HL-60 (cell line): ENCODE results near the gene EXOSC5.

Experiments
- DNase-seq, 2 experiments: peaks; one replicate each; pipeline ENCODE4 v3.0.0-alpha.2; 2010 to 2020; ENCODE audit warnings: low read depth in 1 of 2, low spot score in 1 of 2
- H3K27ac ChIP-seq: fragments of 250-450 bp; sonication (Bioruptor Pico); replicated peaks from 2 replicates; pipeline ENCODE4 v1.5.1; 2020; ENCODE audit warnings: mild to moderate bottlenecking, moderate library complexity
- H3K27me3 ChIP-seq: fragments of 250-450 bp; sonication (Bioruptor Pico); 2 replicates; pipeline ENCODE4 v1.5.1; 2021; ENCODE audit warnings: mild to moderate bottlenecking, moderate library complexity; ENCODE audit not compliant: insufficient read depth, poor library complexity, severe bottlenecking
- H3K4me3 ChIP-seq: replicated peaks from 2 replicates; pipeline ENCODE4 v1.5.1; 2011; ENCODE audit warnings: mild to moderate bottlenecking, control low read depth, low read length; ENCODE audit not compliant: insufficient read depth
- GABPA ChIP-seq: IDR thresholded peaks from 2 replicates; pipeline ENCODE4 v1.6.1; 2012; ENCODE audit warnings: low read depth
- POLR2AphosphoS5 ChIP-seq: IDR thresholded peaks from 2 replicates; pipeline ENCODE4 v1.6.1; 2012; ENCODE audit warnings: low read depth
- SPI1 ChIP-seq: IDR thresholded peaks from 2 replicates; pipeline ENCODE4 v1.6.1; 2012; ENCODE audit warnings: low read depth, mild to moderate bottlenecking, borderline replicate concordance
- long read RNA-seq: library from polyadenylated mRNA; unstranded; transcript quantifications from one replicate; pipeline ENCODE4 v2.0.0, GENCODE V29; 2020
- TF ChIP-seq, protein P1 (sequence below): IDR thresholded peaks from 2 replicates; pipeline ENCODE4 v1.6.1; 2012; ENCODE audit warnings: low read depth; ENCODE audit not compliant: insufficient replicate concordance
- TF ChIP-seq, protein P2 (sequence below): IDR thresholded peaks from one replicate; pipeline ENCODE4 v1.5.1; 2011; ENCODE audit warnings: low read length, control low read depth, inconsistent platforms; ENCODE audit not compliant: insufficient read depth

EXOSC5 gene
- long read RNA-seq, transcript EXOSC5-201 (6 exons, 1,118 nt), result major isoform, 114 of 117 reads
- long read RNA-seq, partial matches to known transcripts, result 2 of 117 reads
- long read RNA-seq, other reads (novel, unspliced or antisense), result 1 of 117 reads

DNA sequence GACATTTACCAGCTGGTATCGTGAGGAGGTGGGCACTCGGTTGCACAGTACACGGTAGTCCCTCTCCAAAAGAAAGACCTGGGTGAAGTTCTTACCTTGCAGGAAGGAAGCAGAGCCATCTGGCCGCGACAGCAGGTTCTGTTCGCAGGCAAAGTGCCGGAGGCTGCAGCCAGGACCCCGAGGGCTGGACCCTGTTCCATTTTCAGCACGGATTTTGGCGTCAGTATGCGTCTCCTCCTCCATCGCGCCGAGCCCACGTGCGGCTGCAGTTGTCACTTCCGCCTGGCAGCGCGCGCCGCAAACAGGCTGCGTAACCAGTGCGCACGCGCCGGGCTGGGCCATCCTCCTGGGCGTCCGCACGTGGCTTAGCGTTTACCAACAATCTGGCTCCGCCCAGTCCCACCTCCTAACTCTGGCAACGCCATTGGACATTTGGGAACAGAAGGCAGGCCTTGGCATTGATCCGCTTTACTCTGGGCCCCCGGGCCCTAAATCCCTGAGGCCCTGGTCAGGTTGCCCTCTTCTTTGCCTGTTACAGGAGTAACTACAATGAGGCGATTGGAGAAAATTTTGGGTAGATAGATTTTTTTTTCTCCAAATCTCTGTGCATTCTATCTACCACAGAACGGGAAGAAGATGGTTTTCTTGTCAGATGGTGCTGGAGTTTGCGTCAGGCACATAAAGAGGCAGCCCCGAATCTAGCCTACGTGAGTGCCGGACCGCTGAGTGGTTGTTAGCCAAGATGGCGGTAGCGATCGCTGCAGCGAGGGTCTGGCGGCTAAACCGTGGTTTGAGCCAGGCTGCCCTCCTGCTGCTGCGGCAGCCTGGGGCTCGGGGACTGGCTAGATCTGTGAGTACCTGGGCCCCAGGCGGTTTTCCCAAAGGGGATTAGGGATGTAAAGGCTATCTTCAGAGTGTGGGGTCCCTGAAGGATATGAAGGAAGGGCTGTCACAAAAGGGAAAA, at the start of gene EXOSC5, which contains the start of gene BCKDHA:
EXOSC5 (minus strand) TSS at position 274 of the 964 bp plus-strand sequence; CDS start at position 243, 31 bp downstream.
BCKDHA (plus strand) TSS at position 733 of the 964 bp plus-strand sequence; CDS start at position 743, 10 bp downstream.
- peak; percentile 100 for DNase-seq
- TF ChIP-seq, protein P1, sequence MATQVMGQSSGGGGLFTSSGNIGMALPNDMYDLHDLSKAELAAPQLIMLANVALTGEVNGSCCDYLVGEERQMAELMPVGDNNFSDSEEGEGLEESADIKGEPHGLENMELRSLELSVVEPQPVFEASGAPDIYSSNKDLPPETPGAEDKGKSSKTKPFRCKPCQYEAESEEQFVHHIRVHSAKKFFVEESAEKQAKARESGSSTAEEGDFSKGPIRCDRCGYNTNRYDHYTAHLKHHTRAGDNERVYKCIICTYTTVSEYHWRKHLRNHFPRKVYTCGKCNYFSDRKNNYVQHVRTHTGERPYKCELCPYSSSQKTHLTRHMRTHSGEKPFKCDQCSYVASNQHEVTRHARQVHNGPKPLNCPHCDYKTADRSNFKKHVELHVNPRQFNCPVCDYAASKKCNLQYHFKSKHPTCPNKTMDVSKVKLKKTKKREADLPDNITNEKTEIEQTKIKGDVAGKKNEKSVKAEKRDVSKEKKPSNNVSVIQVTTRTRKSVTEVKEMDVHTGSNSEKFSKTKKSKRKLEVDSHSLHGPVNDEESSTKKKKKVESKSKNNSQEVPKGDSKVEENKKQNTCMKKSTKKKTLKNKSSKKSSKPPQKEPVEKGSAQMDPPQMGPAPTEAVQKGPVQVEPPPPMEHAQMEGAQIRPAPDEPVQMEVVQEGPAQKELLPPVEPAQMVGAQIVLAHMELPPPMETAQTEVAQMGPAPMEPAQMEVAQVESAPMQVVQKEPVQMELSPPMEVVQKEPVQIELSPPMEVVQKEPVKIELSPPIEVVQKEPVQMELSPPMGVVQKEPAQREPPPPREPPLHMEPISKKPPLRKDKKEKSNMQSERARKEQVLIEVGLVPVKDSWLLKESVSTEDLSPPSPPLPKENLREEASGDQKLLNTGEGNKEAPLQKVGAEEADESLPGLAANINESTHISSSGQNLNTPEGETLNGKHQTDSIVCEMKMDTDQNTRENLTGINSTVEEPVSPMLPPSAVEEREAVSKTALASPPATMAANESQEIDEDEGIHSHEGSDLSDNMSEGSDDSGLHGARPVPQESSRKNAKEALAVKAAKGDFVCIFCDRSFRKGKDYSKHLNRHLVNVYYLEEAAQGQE, result peak; percentile 45
- TF ChIP-seq POLR2AphosphoS5, result peak; percentile 52
- TF ChIP-seq SPI1, result peak; percentile 57; the same call in 1 of the 2 replicates
- TF ChIP-seq, protein P2, sequence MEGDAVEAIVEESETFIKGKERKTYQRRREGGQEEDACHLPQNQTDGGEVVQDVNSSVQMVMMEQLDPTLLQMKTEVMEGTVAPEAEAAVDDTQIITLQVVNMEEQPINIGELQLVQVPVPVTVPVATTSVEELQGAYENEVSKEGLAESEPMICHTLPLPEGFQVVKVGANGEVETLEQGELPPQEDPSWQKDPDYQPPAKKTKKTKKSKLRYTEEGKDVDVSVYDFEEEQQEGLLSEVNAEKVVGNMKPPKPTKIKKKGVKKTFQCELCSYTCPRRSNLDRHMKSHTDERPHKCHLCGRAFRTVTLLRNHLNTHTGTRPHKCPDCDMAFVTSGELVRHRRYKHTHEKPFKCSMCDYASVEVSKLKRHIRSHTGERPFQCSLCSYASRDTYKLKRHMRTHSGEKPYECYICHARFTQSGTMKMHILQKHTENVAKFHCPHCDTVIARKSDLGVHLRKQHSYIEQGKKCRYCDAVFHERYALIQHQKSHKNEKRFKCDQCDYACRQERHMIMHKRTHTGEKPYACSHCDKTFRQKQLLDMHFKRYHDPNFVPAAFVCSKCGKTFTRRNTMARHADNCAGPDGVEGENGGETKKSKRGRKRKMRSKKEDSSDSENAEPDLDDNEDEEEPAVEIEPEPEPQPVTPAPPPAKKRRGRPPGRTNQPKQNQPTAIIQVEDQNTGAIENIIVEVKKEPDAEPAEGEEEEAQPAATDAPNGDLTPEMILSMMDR, result no peak
- no peak for TF ChIP-seq GABPA
- Histone ChIP-seq H3K4me3 (peak within 1 kb of the TSS; percentile 79), H3K27me3 (no peaks in the 10 kb centered on the region), H3K27ac (peak within 1 kb of the TSS; percentile 98)

GRCh38 chr19:41445575-41445974, 48.4 kb upstream of the EXOSC5 start:
- Histone ChIP-seq H3K4me3 (no peak overlapping the region), H3K27me3 (no peaks in the 10 kb centered on the region), H3K27ac (no peak overlapping the region)
- DNase-seq, result no peak
- no peak for TF ChIP-seq GABPA
- TF ChIP-seq, protein P2, result no peak
- no peak for TF ChIP-seq SPI1
- TF ChIP-seq POLR2AphosphoS5, result no peak
- TF ChIP-seq, protein P1, result no peak

DNA sequence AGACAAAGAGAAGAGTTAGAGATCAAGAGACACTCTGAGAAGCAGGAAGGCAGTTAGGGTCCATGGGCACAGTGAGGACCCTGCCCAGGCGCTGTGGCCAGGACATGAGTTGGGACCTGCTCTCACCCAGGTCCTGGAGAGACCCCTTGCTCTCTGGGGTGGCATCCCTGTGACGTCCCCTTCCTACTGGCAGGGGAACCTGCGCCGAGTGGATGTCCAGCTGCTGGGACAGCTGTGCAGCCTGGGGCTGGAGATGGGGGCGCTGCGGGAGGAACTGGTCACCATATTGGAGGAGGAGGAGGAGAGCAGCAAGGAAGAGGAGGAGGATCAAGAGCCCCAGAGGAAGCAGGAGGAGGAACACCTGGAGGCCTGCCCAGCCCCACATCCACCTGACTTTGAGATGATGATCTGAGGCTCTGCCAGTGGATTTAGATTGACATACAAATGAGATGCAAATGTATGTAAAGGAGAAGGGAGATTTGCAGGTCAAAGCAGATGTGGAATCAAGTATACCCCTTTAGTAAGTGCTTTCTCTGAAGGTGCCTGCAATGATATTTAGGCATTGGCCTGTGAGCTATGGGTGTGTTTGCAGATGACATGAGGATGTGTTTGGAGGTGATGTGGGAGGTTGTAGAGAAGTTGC, 46.8 kb upstream of the EXOSC5 start:
- no peak for DNase-seq
- TF ChIP-seq, protein P1, result no peak
- TF ChIP-seq, protein P2, result no peak
- no peak for TF ChIP-seq GABPA
- TF ChIP-seq SPI1, result no peak
- TF ChIP-seq POLR2AphosphoS5, result no peak
- Histone ChIP-seq H3K4me3 (no peak overlapping the region), H3K27me3 (no peaks in the 10 kb centered on the region), H3K27ac (no peak overlapping the region)
